Middle frontal gyrus (tissue), 1 donor: ENCODE results near the gene RPL3.

Experiments used
- DNase-seq: peaks from one replicate; pipeline ENCODE4 v3.0.0-alpha.2; 2015; ENCODE audit warnings: low spot score; ENCODE audit errors: extremely low spot score

The RPL3 gene

DNA sequence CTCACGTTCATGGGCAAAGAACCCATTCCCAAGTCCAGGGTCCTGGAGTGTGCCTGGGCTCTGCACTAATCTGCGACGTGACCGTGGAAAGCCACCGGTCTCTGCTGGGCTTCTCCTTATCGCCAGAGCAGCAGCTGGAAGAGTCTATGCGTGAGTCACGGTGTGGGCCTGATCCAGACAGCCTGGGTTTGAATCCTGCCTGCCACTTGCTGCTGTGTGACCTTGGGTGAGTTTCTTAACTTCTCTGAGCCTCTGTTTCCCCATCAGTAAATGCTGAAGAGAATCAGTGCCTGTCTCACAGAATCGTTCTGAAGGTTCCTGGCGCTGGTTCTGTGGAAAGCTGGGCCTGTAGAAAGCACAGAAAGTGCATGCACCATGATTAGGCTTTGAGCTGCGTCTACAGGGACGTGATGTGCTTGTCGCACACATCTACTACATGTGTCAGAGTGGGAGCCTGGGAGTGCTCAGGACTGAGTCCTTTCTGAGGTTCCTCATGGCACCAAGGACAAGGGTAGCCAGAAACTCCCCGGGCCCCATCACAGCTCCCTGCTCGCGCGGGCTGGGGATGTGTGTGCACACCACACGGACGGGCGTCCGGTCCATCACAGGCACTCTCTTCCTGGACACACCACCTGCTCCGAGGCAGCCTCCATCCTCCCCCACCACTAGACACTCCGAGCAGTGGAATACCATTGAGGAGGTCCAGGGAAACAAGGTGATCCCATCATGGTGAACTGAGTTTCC, 54.1 kb downstream of the RPL3 start:
- no peak for DNase-seq

DNA sequence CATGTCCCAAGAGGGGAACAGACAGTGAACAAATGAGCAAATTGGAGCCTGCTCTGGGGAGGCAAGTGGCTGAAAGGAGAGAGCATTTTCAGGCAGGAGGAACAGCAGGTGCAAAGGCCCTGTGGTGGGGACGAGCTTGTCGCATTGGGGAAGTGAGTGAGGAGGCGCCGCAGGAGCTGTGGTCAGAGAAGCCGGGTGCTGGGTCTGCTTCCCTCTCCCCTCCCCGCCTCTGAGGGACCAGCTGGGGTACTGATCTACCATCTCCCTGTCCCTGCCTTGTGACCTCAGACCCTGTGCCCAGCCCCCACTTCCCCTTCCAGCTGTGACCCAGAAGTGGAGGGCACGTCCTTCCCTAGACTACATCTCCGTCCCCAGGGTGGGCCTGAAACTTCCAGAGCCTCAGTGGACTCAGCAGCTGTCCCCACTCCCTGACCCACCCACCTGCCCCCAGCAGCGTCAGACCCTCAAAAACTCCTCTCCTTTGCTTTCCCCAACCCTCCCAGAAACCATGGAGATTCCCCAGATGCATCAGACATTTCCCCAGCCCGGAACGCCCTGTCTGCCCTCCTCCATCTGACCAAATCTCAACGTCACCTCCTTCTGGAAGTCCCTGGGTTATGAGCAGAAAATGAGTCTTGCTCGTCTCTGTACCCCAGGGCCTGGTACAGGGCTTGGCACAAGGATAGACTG, 54.9 kb downstream of the RPL3 start:
- DNase-seq: no peak

DNA sequence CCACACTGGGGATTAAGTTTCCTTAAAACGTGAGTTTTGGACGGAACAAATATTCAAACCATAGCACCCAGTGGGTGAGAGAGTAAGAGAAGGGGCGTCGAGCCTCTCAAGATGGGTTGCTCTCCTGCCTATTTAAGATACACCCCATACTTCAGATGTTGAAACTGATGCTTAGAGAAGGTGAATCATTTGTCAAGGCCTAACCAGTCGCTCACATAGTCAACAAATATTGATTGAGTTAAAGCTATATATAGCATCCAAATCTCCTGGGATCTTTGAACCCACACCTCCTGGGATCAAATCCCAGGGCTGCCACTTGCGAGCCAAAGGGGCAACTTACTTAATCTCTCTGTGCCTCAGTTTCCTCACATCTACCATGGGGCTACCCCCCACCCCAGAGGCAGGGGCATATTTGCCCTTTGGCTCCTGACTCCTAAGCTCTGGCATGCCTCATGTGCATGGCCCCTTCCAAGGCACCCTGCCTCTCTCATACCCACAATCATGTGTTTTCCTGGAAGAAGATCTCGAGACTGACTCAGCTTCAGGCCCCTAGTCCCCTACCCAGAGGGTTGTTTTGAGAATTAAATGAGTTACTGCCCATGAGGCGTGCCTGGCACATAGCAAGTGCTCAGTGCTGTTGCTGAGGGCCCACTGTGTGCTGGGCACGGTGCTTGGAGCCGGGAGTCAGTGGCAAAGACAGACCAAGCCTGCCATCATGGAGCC, 55.6 kb downstream of the RPL3 start:
- no peak for DNase-seq
